Lower leg skin (tissue), 3 donors: ENCODE results near the gene GALNT7.

Source experiments
- CTCF ChIP-seq, 3 donors: fragments of 450-650 bp; IDR thresholded peaks; one replicate each; pipeline ENCODE4 v1.5.1; 2016; ENCODE audit warnings: antibody characterized with exemption in 3 of 3, mild to moderate bottlenecking in 3 of 3, moderate library complexity in 2 of 3
- POLR2A ChIP-seq, 2 donors: fragments of 450-650 bp; IDR thresholded peaks; one replicate each; pipeline ENCODE4 v1.6.1; 2016 to 2017; ENCODE audit warnings: antibody characterized with exemption in 2 of 2, mild to moderate bottlenecking in 1 of 2, moderate library complexity in 1 of 2

DNA sequence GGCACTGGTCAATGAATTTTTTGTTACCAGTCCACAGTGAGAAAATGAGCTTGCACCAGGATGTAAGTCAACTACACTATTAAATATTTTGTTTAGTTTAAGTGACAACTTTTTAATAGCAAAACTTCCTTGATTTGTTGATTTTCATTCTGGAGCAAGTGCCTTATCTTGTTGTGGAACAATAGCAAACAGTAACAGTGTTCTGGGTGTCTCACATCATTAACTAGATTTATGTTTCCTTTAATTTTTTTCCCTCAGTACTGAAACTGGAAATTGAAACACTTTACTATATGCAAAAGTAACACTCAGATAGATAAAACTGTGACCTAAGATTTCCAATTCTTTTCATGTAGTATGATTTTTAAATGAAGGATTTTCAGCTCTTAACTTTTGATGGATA lies 80.1 kb downstream of the GALNT7 start:
- TF ChIP-seq CTCF (IDR thresholded peaks at IDR 0.05) (no peak), POLR2A (IDR thresholded peaks at IDR 0.05) (no peak)
